HG03432 (cell line): ENCODE data around the gene USH2A.

Experiments
- ATAC-seq: cut with Tn5 transposase; IDR thresholded peaks from one replicate; pipeline ENCODE4 v1.9.1; 2021; ENCODE audit warnings: mild to moderate bottlenecking, moderate library complexity; ENCODE audit not compliant: unreplicated experiment

The USH2A gene

GRCh38 chr1:216290074-216290473 is 133.2 kb downstream of the USH2A start:
- ATAC-seq, result no peak

GRCh38 chr1:216285052-216285451 is 138.2 kb downstream of the USH2A start:
- no peak for ATAC-seq

- ATAC-seq, result no peak
Observed at GRCh38 chr1:216281757-216282156, 141.5 kb downstream of the USH2A start.

GRCh38 chr1:216270086-216270773 is 153.0 kb downstream of the USH2A start:
- no peak for ATAC-seq

GRCh38 chr1:216261631-216262030 is 161.6 kb downstream of the USH2A start:
- no peak for ATAC-seq

- ATAC-seq, result no peak
Observed at GRCh38 chr1:216258856-216259255, 164.4 kb downstream of the USH2A start.

GRCh38 chr1:216258386-216258785 is 164.9 kb downstream of the USH2A start:
- ATAC-seq, result no peak

- no peak for ATAC-seq
Observed at GRCh38 chr1:216250861-216251260, 172.4 kb downstream of the USH2A start.

GRCh38 chr1:216248628-216249027 is 174.6 kb downstream of the USH2A start:
- no peak for ATAC-seq

GRCh38 chr1:216247937-216248336 is 175.3 kb downstream of the USH2A start:
- no peak for ATAC-seq

GRCh38 chr1:216246577-216247203 is 176.6 kb downstream of the USH2A start:
- no peak for ATAC-seq

GRCh38 chr1:216238844-216239243 is 184.4 kb downstream of the USH2A start:
- ATAC-seq, result no peak

- no peak for ATAC-seq
Observed at GRCh38 chr1:216237927-216238542, 185.2 kb downstream of the USH2A start.

GRCh38 chr1:216224233-216224632 is 199.0 kb downstream of the USH2A start:
- no peak for ATAC-seq

GRCh38 chr1:216223486-216223885 is 199.8 kb downstream of the USH2A start:
- ATAC-seq, result no peak

GRCh38 chr1:216222288-216222687 is 201.0 kb downstream of the USH2A start:
- ATAC-seq, result no peak

GRCh38 chr1:216221260-216221700 is 202.0 kb downstream of the USH2A start:
- ATAC-seq, result peak; percentile 99

- no peak for ATAC-seq
Observed at GRCh38 chr1:216216305-216216704, 206.9 kb downstream of the USH2A start.

GRCh38 chr1:216215169-216215568 is 208.1 kb downstream of the USH2A start:
- ATAC-seq, result no peak

- no peak for ATAC-seq
Observed at GRCh38 chr1:216212826-216213225, 210.4 kb downstream of the USH2A start.

- ATAC-seq, result no peak
Observed at GRCh38 chr1:216210081-216210480, 213.2 kb downstream of the USH2A start.

- ATAC-seq, result no peak
Observed at GRCh38 chr1:216209125-216209524, 214.1 kb downstream of the USH2A start.
